Neural progenitor cell (in vitro differentiated cells): ENCODE results near the gene C21orf91. TPM values are rescaled to one million over a fixed set of nuclear protein-coding genes. Genes with fewer than 3 reads are reported as not detected.
"Not testable (repeated sequence)": the region's sequence is repeated elsewhere in the genome, so short reads cannot be mapped to it uniquely, and the experiment has no call there.

Source experiments
- DNase-seq: peaks from one replicate; pipeline ENCODE4 v3.0.0-alpha.2; 2016; ENCODE audit warnings: low spot score
- H2AFZ ChIP-seq: fragments of 200-600 bp; sonication (generic); replicated peaks from 2 replicates; pipeline ENCODE4 v1.6.1; 2016; ENCODE audit warnings: antibody characterized with exemption
- H3F3A ChIP-seq: fragments of 200-600 bp; sonication (generic); 2 replicates; pipeline ENCODE4 v1.6.1; 2016; ENCODE audit warnings: antibody characterized with exemption, low read depth
- H3K27ac ChIP-seq: fragments of 200-600 bp; sonication (generic); 2 replicates; pipeline ENCODE4 v1.5.1; 2016; ENCODE audit warnings: mild to moderate bottlenecking
- H3K27me3 ChIP-seq: fragments of 200-600 bp; sonication (generic); 2 replicates; pipeline ENCODE4 v1.6.1; 2016; ENCODE audit warnings: mild to moderate bottlenecking, moderate library complexity
- H3K36me3 ChIP-seq: fragments of 200-600 bp; sonication (generic); 2 replicates; pipeline ENCODE4 v1.5.1; 2016
- H3K4me1 ChIP-seq: fragments of 200-600 bp; sonication (generic); 2 replicates; pipeline ENCODE4 v1.6.1; 2016; ENCODE audit warnings: mixed run types
- H3K4me2 ChIP-seq: fragments of 200-600 bp; sonication (generic); 2 replicates; pipeline ENCODE4 v1.6.1; 2016
- H3K4me3 ChIP-seq: fragments of 200-600 bp; sonication (generic); 2 replicates; pipeline ENCODE4 v1.5.1; 2016
- H3K79me2 ChIP-seq: fragments of 200-600 bp; sonication (generic); 2 replicates; pipeline ENCODE4 v1.6.1; 2016; ENCODE audit warnings: low read depth
- H3K9ac ChIP-seq: fragments of 200-600 bp; sonication (generic); 2 replicates; pipeline ENCODE4 v1.6.1; 2016
- H3K9me3 ChIP-seq: fragments of 200-600 bp; sonication (generic); 2 replicates; pipeline ENCODE4 v1.5.1; 2016; ENCODE audit warnings: low read depth
- H4K20me1 ChIP-seq: fragments of 200-600 bp; sonication (generic); 2 replicates; pipeline ENCODE4 v1.6.1; 2016; ENCODE audit warnings: low read depth
- H3K27ac Mint-ChIP-seq: 3 replicates; pipeline ENCODE4 v1.8.0; 2021; ENCODE audit warnings: mixed read lengths
- H3K27me3 Mint-ChIP-seq: 2 replicates; pipeline ENCODE4 v1.8.0; 2022; ENCODE audit warnings: low read depth, mild to moderate bottlenecking, inconsistent platforms, moderate library complexity, mixed read lengths; ENCODE audit not compliant: insufficient read depth
- H3K36me3 Mint-ChIP-seq: 3 replicates; pipeline ENCODE4 v1.8.0; 2021; ENCODE audit warnings: mixed read lengths
- H3K4me1 Mint-ChIP-seq: 3 replicates; pipeline ENCODE4 v1.8.0; 2021; ENCODE audit warnings: mixed read lengths
- H3K4me3 Mint-ChIP-seq: 3 replicates; pipeline ENCODE4 v1.8.0; 2021; ENCODE audit warnings: mild to moderate bottlenecking, moderate library complexity, mixed read lengths
- H3K9me3 Mint-ChIP-seq: 3 replicates; pipeline ENCODE4 v1.8.0; 2020; ENCODE audit warnings: mixed read lengths
- EZH2 ChIP-seq: fragments of 200-600 bp; sonication (generic); IDR thresholded peaks from 2 replicates; pipeline ENCODE4 v1.6.1; 2017; ENCODE audit warnings: antibody characterized with exemption, mild to moderate bottlenecking, moderate library complexity
- EZH2phosphoT487 ChIP-seq: fragments of 200-600 bp; sonication (generic); IDR thresholded peaks from 2 replicates; pipeline ENCODE4 v1.6.1; 2017; ENCODE audit warnings: antibody characterized with exemption
- total RNA-seq: library from RNA; depleted of rRNA; stranded (reverse); fragments of >200 nt; gene quantifications from 2 replicates; pipeline ENCODE4 v1.2.3, GENCODE V29; 2015; ENCODE audit warnings: low replicate concordance
- TF ChIP-seq, protein P1 (sequence below): fragments of 200-600 bp; sonication (generic); IDR thresholded peaks from 2 replicates; pipeline ENCODE4 v1.5.1; 2017; ENCODE audit warnings: antibody characterized with exemption, mild to moderate bottlenecking

C21orf91 gene
- total RNA-seq, 1 donor from 2014 or later, result 59.9 TPM

DNA sequence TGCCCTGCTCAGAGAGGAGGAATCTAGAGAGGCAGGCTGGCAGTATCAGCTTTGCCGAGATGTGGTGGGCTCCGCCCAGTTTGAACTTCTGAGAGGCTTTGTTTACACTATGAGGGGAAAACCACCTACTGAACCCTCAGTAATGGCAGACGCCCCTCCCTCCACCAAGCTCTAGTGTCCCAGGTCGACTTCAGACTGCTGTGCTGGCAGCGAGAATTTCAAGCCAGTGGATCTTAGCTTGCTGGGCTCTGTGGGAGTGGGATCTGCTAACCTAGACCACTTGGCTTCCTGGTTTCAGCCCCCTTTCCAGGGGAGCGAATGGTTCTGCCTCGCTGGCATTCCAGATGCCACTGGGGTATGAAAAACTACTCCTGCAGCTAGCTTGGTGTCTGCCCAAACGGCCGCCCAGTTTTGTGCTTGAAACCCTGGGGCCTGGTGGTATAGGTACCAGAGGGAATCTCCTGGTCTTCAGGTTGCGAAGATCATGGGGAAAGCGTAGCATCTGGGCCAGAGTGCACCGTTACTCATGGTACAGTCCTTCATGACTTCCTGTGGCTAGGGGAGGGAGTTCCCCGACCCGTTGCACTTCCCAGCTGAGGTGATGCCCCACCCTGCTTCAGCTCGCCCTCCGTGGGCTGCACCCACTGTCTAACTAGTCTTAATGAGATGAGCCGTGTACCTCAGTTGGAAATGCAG, 43.6 kb downstream of the C21orf91 start:
- no peak overlapping the region for H3K4me2 ChIP-seq
- Mint-ChIP-seq H3K4me1 (no peaks in the 10 kb centered on the region), H3K36me3 (no peaks in the 10 kb centered on the region), H3K27ac (no peak overlapping the region), H3K27me3 (no peaks in the 10 kb centered on the region), H3K4me3 (no peak overlapping the region), H3K9me3 (peaks cover 14% of the 10 kb centered on the region)
- DNase-seq, result no peak
- no peak overlapping the region for H3K4me3 ChIP-seq
- H3K79me2 ChIP-seq, result no peaks in the 10 kb centered on the region
- no peaks in the 10 kb centered on the region for H3F3A ChIP-seq
- H3K27ac ChIP-seq, result no peak overlapping the region
- no peaks in the 10 kb centered on the region for H4K20me1 ChIP-seq
- no peaks in the 10 kb centered on the region for H3K9me3 ChIP-seq
- no peak overlapping the region for H3K9ac ChIP-seq
- H3K4me1 ChIP-seq, result no peaks in the 10 kb centered on the region
- TF ChIP-seq EZH2phosphoT487 (no peak), EZH2 (no peak)
- TF ChIP-seq, protein P1, sequence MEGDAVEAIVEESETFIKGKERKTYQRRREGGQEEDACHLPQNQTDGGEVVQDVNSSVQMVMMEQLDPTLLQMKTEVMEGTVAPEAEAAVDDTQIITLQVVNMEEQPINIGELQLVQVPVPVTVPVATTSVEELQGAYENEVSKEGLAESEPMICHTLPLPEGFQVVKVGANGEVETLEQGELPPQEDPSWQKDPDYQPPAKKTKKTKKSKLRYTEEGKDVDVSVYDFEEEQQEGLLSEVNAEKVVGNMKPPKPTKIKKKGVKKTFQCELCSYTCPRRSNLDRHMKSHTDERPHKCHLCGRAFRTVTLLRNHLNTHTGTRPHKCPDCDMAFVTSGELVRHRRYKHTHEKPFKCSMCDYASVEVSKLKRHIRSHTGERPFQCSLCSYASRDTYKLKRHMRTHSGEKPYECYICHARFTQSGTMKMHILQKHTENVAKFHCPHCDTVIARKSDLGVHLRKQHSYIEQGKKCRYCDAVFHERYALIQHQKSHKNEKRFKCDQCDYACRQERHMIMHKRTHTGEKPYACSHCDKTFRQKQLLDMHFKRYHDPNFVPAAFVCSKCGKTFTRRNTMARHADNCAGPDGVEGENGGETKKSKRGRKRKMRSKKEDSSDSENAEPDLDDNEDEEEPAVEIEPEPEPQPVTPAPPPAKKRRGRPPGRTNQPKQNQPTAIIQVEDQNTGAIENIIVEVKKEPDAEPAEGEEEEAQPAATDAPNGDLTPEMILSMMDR, result no peak
- no peaks in the 10 kb centered on the region for H3K36me3 ChIP-seq
- H3K27me3 ChIP-seq, result no peaks in the 10 kb centered on the region
- H2AFZ ChIP-seq, result no peak overlapping the region

DNA sequence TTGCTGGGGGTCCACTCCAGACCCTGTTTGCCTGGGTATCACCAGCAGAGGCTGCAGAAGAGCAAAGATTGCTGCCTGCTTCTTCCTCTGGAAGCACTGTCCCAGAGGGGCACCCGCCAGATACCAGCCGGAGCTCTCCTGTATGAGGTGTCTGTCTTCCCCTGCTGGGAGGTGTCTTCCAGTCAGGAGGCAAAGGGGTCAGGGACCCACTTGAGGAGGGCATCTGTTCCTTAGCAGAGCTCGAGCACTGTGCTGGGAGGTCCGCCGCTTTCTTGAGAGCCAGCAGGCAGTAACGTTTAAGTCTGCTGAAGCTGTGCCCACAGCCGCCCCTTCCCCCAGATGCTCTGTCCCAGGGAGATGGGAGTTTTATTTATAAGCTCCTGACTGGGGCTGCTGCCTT, 44.1 kb downstream of the C21orf91 start:
- not testable (repeated sequence) for H3K27me3 ChIP-seq, H3K27ac Mint-ChIP-seq, H3K4me2 ChIP-seq, H2AFZ ChIP-seq, H3K9ac ChIP-seq, H3K36me3 ChIP-seq, H3K4me3 ChIP-seq, H3K27ac ChIP-seq, H3K4me3 Mint-ChIP-seq, H4K20me1 ChIP-seq, H3F3A ChIP-seq, H3K4me1 ChIP-seq, H3K9me3 ChIP-seq, H3K4me1 Mint-ChIP-seq, H3K36me3 Mint-ChIP-seq, DNase-seq, H3K79me2 ChIP-seq, H3K27me3 Mint-ChIP-seq
- H3K9me3 Mint-ChIP-seq, result peaks cover 14% of the 10 kb centered on the region

GRCh38 chr21:17769447-17769845, 49.7 kb downstream of the C21orf91 start:
- H3K36me3 ChIP-seq, result no peaks in the 10 kb centered on the region

GRCh38 chr21:17768840-17769446, 50.2 kb downstream of the C21orf91 start:
- Histone ChIP-seq H4K20me1 (no peaks in the 10 kb centered on the region), H3F3A (no peaks in the 10 kb centered on the region), H3K27me3 (no peaks in the 10 kb centered on the region), H2AFZ (no peak overlapping the region), H3K4me2 (no peak overlapping the region), H3K36me3 (no peaks in the 10 kb centered on the region), H3K27ac (no peak overlapping the region), H3K4me1 (no peaks in the 10 kb centered on the region), H3K9me3 (no peaks in the 10 kb centered on the region), H3K79me2 (no peaks in the 10 kb centered on the region), H3K9ac (no peak overlapping the region), H3K4me3 (no peak overlapping the region)
- Mint-ChIP-seq H3K27ac (no peak overlapping the region), H3K4me1 (no peaks in the 10 kb centered on the region), H3K9me3 (peaks cover 14% of the 10 kb centered on the region), H3K36me3 (no peaks in the 10 kb centered on the region), H3K27me3 (no peaks in the 10 kb centered on the region), H3K4me3 (no peak overlapping the region)
- DNase-seq, result no peak
- TF ChIP-seq EZH2, result no peak
- TF ChIP-seq, protein P1, result no peak

More at GRCh38 chr21:17769447-17769845, 49.7 kb downstream of the C21orf91 start:
- H3K4me3 ChIP-seq, result no peak overlapping the region
- peaks cover 14% of the 10 kb centered on the region for H3K9me3 Mint-ChIP-seq
- no peaks in the 10 kb centered on the region for H3K4me1 Mint-ChIP-seq
- no peak for DNase-seq
- no peak overlapping the region for H3K4me2 ChIP-seq
- H3K9me3 ChIP-seq, result no peaks in the 10 kb centered on the region
- H3K4me1 ChIP-seq, result no peaks in the 10 kb centered on the region
- H3K79me2 ChIP-seq, result no peaks in the 10 kb centered on the region
- TF ChIP-seq, protein P1, result no peak
- no peak overlapping the region for H3K27ac ChIP-seq
- H3K27me3 Mint-ChIP-seq, result no peaks in the 10 kb centered on the region
- H2AFZ ChIP-seq, result no peak overlapping the region
- no peak overlapping the region for H3K4me3 Mint-ChIP-seq
- H3K36me3 Mint-ChIP-seq, result no peaks in the 10 kb centered on the region
- H3F3A ChIP-seq, result no peaks in the 10 kb centered on the region
- no peak overlapping the region for H3K9ac ChIP-seq
- no peaks in the 10 kb centered on the region for H4K20me1 ChIP-seq
- no peak overlapping the region for H3K27ac Mint-ChIP-seq
- no peaks in the 10 kb centered on the region for H3K27me3 ChIP-seq
